MM.1S (cell line): ENCODE measurements around the gene VEZF1.

Experiments used
- DNase-seq: peaks from one replicate; pipeline ENCODE4 v3.0.0-alpha.2; 2015
- H2AFZ ChIP-seq: fragments of 300-600 bp; sonication (generic); 2 replicates; pipeline ENCODE4 v1.6.0; 2016; ENCODE audit warnings: antibody characterized with exemption, low read length
- H3F3A ChIP-seq: fragments of 300-600 bp; sonication (generic); 2 replicates; pipeline ENCODE4 v1.6.1; 2016; ENCODE audit warnings: mild to moderate bottlenecking, antibody characterized with exemption, low read length, moderate library complexity, mixed read lengths; ENCODE audit not compliant: insufficient read depth
- H3K27ac ChIP-seq: fragments of 300-600 bp; sonication (generic); 2 replicates; pipeline ENCODE4 v1.5.1; 2016; ENCODE audit warnings: mild to moderate bottlenecking, low read length
- H3K27me3 ChIP-seq: fragments of 300-600 bp; sonication (generic); replicated peaks from 2 replicates; pipeline ENCODE4 v1.6.0; 2016; ENCODE audit warnings: low read length; ENCODE audit not compliant: insufficient read depth
- H3K36me3 ChIP-seq: fragments of 300-600 bp; sonication (generic); replicated peaks from 2 replicates; pipeline ENCODE4 v1.6.1; 2016; ENCODE audit warnings: mild to moderate bottlenecking, low read length, mixed read lengths; ENCODE audit not compliant: insufficient read depth
- H3K4me1 ChIP-seq: fragments of 300-600 bp; sonication (generic); 2 replicates; pipeline ENCODE4 v1.6.1; 2016; ENCODE audit warnings: low read length, mixed read lengths
- H3K4me2 ChIP-seq: fragments of 300-600 bp; sonication (generic); 2 replicates; pipeline ENCODE4 v1.6.0; 2016; ENCODE audit warnings: low read depth, low read length
- H3K4me3 ChIP-seq: fragments of 300-600 bp; sonication (generic); 2 replicates; pipeline ENCODE4 v1.5.1; 2016; ENCODE audit warnings: low read length, mixed read lengths
- H3K79me2 ChIP-seq: fragments of 300-600 bp; sonication (generic); 2 replicates; pipeline ENCODE4 v1.6.1; 2016; ENCODE audit warnings: mixed run types, low read length, mixed read lengths
- H3K9ac ChIP-seq: fragments of 300-600 bp; sonication (generic); 2 replicates; pipeline ENCODE4 v1.6.1; 2016; ENCODE audit warnings: low read length, mixed read lengths
- H3K9me2 ChIP-seq: fragments of 300-600 bp; sonication (generic); replicated peaks from 2 replicates; pipeline ENCODE4 v1.6.1; 2016; ENCODE audit warnings: mild to moderate bottlenecking, low read length, mixed read lengths; ENCODE audit not compliant: insufficient read depth
- H3K9me3 ChIP-seq: fragments of 300-600 bp; sonication (generic); replicated peaks from 2 replicates; pipeline ENCODE4 v1.6.1; 2016; ENCODE audit warnings: mild to moderate bottlenecking, low read length, mixed read lengths; ENCODE audit not compliant: insufficient read depth
- H4K20me1 ChIP-seq: fragments of 300-600 bp; sonication (generic); 2 replicates; pipeline ENCODE4 v1.6.1; 2016; ENCODE audit warnings: mild to moderate bottlenecking, low read length, moderate library complexity, mixed read lengths; ENCODE audit not compliant: insufficient read depth
- CTCF ChIP-seq: fragments of 300-600 bp; sonication (generic); IDR thresholded peaks from 2 replicates; pipeline ENCODE4 v1.5.1; 2016; ENCODE audit warnings: antibody characterized with exemption, low read length, mixed read lengths
- EZH2 ChIP-seq: fragments of 300-600 bp; sonication (generic); optimal IDR thresholded peaks from 2 replicates; pipeline ENCODE3; 2017; ENCODE audit warnings: low read depth, mild to moderate bottlenecking, antibody characterized with exemption, low read length, mixed read lengths
- EZH2phosphoT487 ChIP-seq: fragments of 300-600 bp; sonication (generic); IDR thresholded peaks from 2 replicates; pipeline ENCODE4 v1.6.1; 2018; ENCODE audit warnings: antibody characterized with exemption, low read length

The VEZF1 gene

GRCh38 chr17:57929386-57929785, 58.7 kb downstream of the VEZF1 start:
- no peaks in the 10 kb centered on the region for H3F3A ChIP-seq
- no peaks in the 10 kb centered on the region for H3K79me2 ChIP-seq
- peaks cover 28% of the 10 kb centered on the region for H3K27me3 ChIP-seq
- no peaks in the 10 kb centered on the region for H3K9me3 ChIP-seq
- H3K4me3 ChIP-seq: no peak overlapping the region
- TF ChIP-seq EZH2phosphoT487 (no peak), EZH2 (no peak), CTCF (no peak)
- H4K20me1 ChIP-seq: no peaks in the 10 kb centered on the region
- H3K4me2 ChIP-seq: no peak overlapping the region
- no peaks in the 10 kb centered on the region for H3K9me2 ChIP-seq
- no peak overlapping the region for H2AFZ ChIP-seq
- no peaks in the 10 kb centered on the region for H3K4me1 ChIP-seq
- no peak for DNase-seq
- no peaks in the 10 kb centered on the region for H3K36me3 ChIP-seq
- no peak overlapping the region for H3K9ac ChIP-seq
- no peak overlapping the region for H3K27ac ChIP-seq

GRCh38 chr17:57928928-57929327, 59.1 kb downstream of the VEZF1 start:
- no peaks in the 10 kb centered on the region for H3K4me1 ChIP-seq

GRCh38 chr17:57927048-57927723, 60.9 kb downstream of the VEZF1 start:
- Histone ChIP-seq H4K20me1 (no peaks in the 10 kb centered on the region), H2AFZ (no peak overlapping the region), H3F3A (no peaks in the 10 kb centered on the region), H3K9me3 (no peaks in the 10 kb centered on the region), H3K4me2 (no peak overlapping the region), H3K9ac (no peak overlapping the region), H3K27ac (no peak overlapping the region), H3K9me2 (no peaks in the 10 kb centered on the region), H3K36me3 (no peaks in the 10 kb centered on the region), H3K27me3 (peaks cover 28% of the 10 kb centered on the region), H3K4me1 (no peaks in the 10 kb centered on the region), H3K4me3 (no peak overlapping the region), H3K79me2 (no peaks in the 10 kb centered on the region)
- DNase-seq: no peak
- TF ChIP-seq EZH2 (no peak), EZH2phosphoT487 (no peak), CTCF (no peak)

More at GRCh38 chr17:57928928-57929327, 59.1 kb downstream of the VEZF1 start:
- Histone ChIP-seq H3K9me2 (no peaks in the 10 kb centered on the region), H3K4me3 (no peak overlapping the region), H3K36me3 (no peaks in the 10 kb centered on the region), H3K4me2 (no peak overlapping the region), H3K27ac (no peak overlapping the region), H3K9ac (no peak overlapping the region), H3K79me2 (no peaks in the 10 kb centered on the region), H2AFZ (no peak overlapping the region), H3F3A (no peaks in the 10 kb centered on the region), H3K9me3 (no peaks in the 10 kb centered on the region), H3K27me3 (peaks cover 28% of the 10 kb centered on the region), H4K20me1 (no peaks in the 10 kb centered on the region)
- no peak for TF ChIP-seq EZH2
- no peak for TF ChIP-seq EZH2phosphoT487
- TF ChIP-seq CTCF: no peak
- no peak for DNase-seq
